ENCODE measurements around the gene CWC25. TPM values are rescaled to one million over a fixed set of nuclear protein-coding genes. Genes with fewer than 3 reads are reported as not detected.

CWC25 gene
- total RNA-seq, 1 experiment from 2014 or later: 17.3 TPM

- no peak for TF ChIP-seq ZNF263 (CRISPR knock-in tag; IDR thresholded peaks at IDR 0.05; ENCODE audit: low read depth)
- no peak for TF ChIP-seq HMGA2 (CRISPR knock-in tag; IDR thresholded peaks at IDR 0.05)
- 0 out of 2 replicates have a peak, but pooled peaks have one; percentile 4 for TF ChIP-seq USF2 (CRISPR knock-in tag; IDR thresholded peaks at IDR 0.05)
- no peak for TF ChIP-seq MXD4 (CRISPR knock-in tag; IDR thresholded peaks at IDR 0.05; ENCODE audit: borderline replicate concordance)
- no peak for TF ChIP-seq ZNF121 (CRISPR knock-in tag; IDR thresholded peaks at IDR 0.05)
- TF ChIP-seq CTCF (IDR thresholded peaks at IDR 0.05): no peak
- no peak for TF ChIP-seq NR1H2 (CRISPR knock-in tag; IDR thresholded peaks at IDR 0.05)
- peak; percentile 77; the same call in 1 of the 2 replicates for TF ChIP-seq ZBTB43 (CRISPR knock-in tag; IDR thresholded peaks at IDR 0.05)
- TF ChIP-seq ATF6 (CRISPR knock-in tag; IDR thresholded peaks at IDR 0.05): no peak
- peak; percentile 40; the same call in 1 of the 2 replicates for TF ChIP-seq MYBL2 (CRISPR knock-in tag; IDR thresholded peaks at IDR 0.05)
- TF ChIP-seq MAX (CRISPR knock-in tag; IDR thresholded peaks at IDR 0.05): peak; percentile 75
- TF ChIP-seq USF1 (CRISPR knock-in tag; IDR thresholded peaks at IDR 0.05): peak; percentile 56; the same call in 1 of the 2 replicates
- TF ChIP-seq ZNF532 (CRISPR knock-in tag; IDR thresholded peaks at IDR 0.05; ENCODE audit: borderline replicate concordance): no peak
- no peak for TF ChIP-seq FOXP4 (CRISPR knock-in tag; IDR thresholded peaks at IDR 0.05)
- TF ChIP-seq NFATC4 (CRISPR knock-in tag; IDR thresholded peaks at IDR 0.05): peak; percentile 86
- no peak for TF ChIP-seq ZNF317 (CRISPR knock-in tag; IDR thresholded peaks at IDR 0.05; ENCODE audit: borderline replicate concordance, low read depth)
- TF ChIP-seq GABPB1 (CRISPR knock-in tag; IDR thresholded peaks at IDR 0.05): peak; percentile 69; the same call in 1 of the 2 replicates
- TF ChIP-seq MLX (CRISPR knock-in tag; IDR thresholded peaks at IDR 0.05): no peak
- TF ChIP-seq STAT6 (CRISPR knock-in tag; conservative IDR thresholded peaks at IDR 0.05; ENCODE audit: low read depth): no peak
- TF ChIP-seq GTF2I (CRISPR knock-in tag; conservative IDR thresholded peaks at IDR 0.05): no peak
These were observed 25.5 kb downstream of the CWC25 start, which contains the start of gene PIP4K2B (continued) for GRCh38 chr17:38799501-38800236.

Data from WTC11 (cell line).